HepG2 (cell line): ENCODE results near the gene DPP8. TPM values are rescaled to one million over a fixed set of nuclear protein-coding genes. Genes with fewer than 3 reads are reported as not detected.

Experiments
- ATAC-seq: fragments of 200-7000 bp; cut with Tn5 transposase; 3 replicates; pipeline ENCODE4 v1.9.1; 2020; ENCODE audit warnings: mild to moderate bottlenecking, moderate library complexity
- BruUV-seq: library from RNA; stranded (reverse); fragments of 400-500 nt; replicated peaks from 2 replicates; lab custom pipeline; 2021; lab: Mats Ljungman, UMichigan
- CTCF ChIA-PET: fragments of 300-600 bp; formaldehyde crosslinking; extraction: SDS; loops from one replicate; lab custom pipeline; 2021; ENCODE audit warnings: low total read pairs, inconsistent platforms, low intra/inter-chr PET ratio; lab: Yijun Ruan, JAX
- POLR2A ChIA-PET: fragments of 350-600 bp; sonication (Branson Sonifier 250); formaldehyde crosslinking; loops from one replicate; lab custom pipeline; 2020; ENCODE audit warnings: antibody characterized with exemption, inconsistent platforms; lab: Yijun Ruan, JAX
- DNase-seq: peaks from one replicate; pipeline ENCODE4 v3.0.0-alpha.2; 2015; ENCODE audit warnings: low spot score
- FAIRE-seq: peaks from 3 replicates; lab custom pipeline; 2011; peaks lifted over from hg19 to GRCh38; lab: Jason Lieb, UNC
- H2AFZ ChIP-seq: one replicate; pipeline ENCODE4 v1.6.1; 2011; ENCODE audit warnings: low read length, inconsistent platforms
- H3K27ac ChIP-seq: fragments of 300-600 bp; 3 replicates; pipeline ENCODE4 v1.8.0; 2011; ENCODE audit warnings: mixed run types, mild to moderate bottlenecking, mixed read lengths, low read length, inconsistent platforms; ENCODE audit not compliant: insufficient read depth; ENCODE audit errors: extremely low read length
- H3K27me3 ChIP-seq, 2 experiments: fragments of 200-600 bp in 1 of 2; 2 replicates in 1 of 2; 3 replicates in 1 of 2; pipeline versions ENCODE4 v1.6.0 to v1.8.0; 2011; ENCODE audit warnings: low read length in 2 of 2, mild to moderate bottlenecking in 2 of 2, moderate library complexity in 2 of 2, inconsistent platforms in 1 of 2; ENCODE audit not compliant: insufficient read depth in 2 of 2, control insufficient read depth in 1 of 2
- H3K36me3 ChIP-seq, 2 experiments: fragments of 200-600 bp in 1 of 2; replicated peaks in 1 of 2; 2 replicates in 1 of 2; 3 replicates in 1 of 2; pipeline versions ENCODE4 v1.5.1 to v1.8.0; 2011; ENCODE audit warnings: low read length in 2 of 2, inconsistent platforms in 1 of 2; ENCODE audit not compliant: insufficient read depth in 2 of 2, control insufficient read depth in 1 of 2
- H3K4me1 ChIP-seq: 2 replicates; pipeline ENCODE4 v1.5.1; 2012; ENCODE audit warnings: low read length, inconsistent platforms; ENCODE audit not compliant: insufficient read depth
- H3K4me2 ChIP-seq: 2 replicates; pipeline ENCODE4 v1.6.0; 2011; ENCODE audit warnings: low read depth, low read length, inconsistent platforms
- H3K4me3 ChIP-seq, 3 experiments: fragments of 200-600 bp in 1 of 3; sonication (generic), shearing (Covaris generic) in 1 of 3; replicated peaks in 1 of 3; 2 replicates each; pipeline ENCODE4 v1.5.1; 2011 to 2016; ENCODE audit warnings: low read length in 3 of 3, inconsistent platforms in 2 of 3, low read depth in 2 of 3, mild to moderate bottlenecking in 2 of 3, control low read depth in 1 of 3, mixed read lengths in 1 of 3; ENCODE audit not compliant: insufficient read depth in 1 of 3
- H3K79me2 ChIP-seq: one replicate; pipeline ENCODE4 v1.6.1; 2011; ENCODE audit warnings: low read length, inconsistent platforms; ENCODE audit not compliant: insufficient read depth
- H3K9ac ChIP-seq: 2 replicates; pipeline ENCODE4 v1.6.0; 2011; ENCODE audit warnings: mild to moderate bottlenecking, low read depth, low read length, inconsistent platforms; ENCODE audit not compliant: insufficient read depth
- H3K9me3 ChIP-seq: 2 replicates; pipeline ENCODE4 v1.5.1; 2012; ENCODE audit warnings: mild to moderate bottlenecking, low read length
- H4K20me1 ChIP-seq: 2 replicates; pipeline ENCODE4 v1.6.0; 2011; ENCODE audit warnings: inconsistent platforms, mild to moderate bottlenecking, low read length, moderate library complexity; ENCODE audit not compliant: insufficient read depth
- CERS6 ChIP-seq: sonication (generic); formaldehyde crosslinking; IDR thresholded peaks from 2 replicates; pipeline ENCODE4 v1.5.0; 2020; ENCODE audit warnings: missing genetic modification reagents
- E2F1 ChIP-seq: sonication (generic); formaldehyde crosslinking; IDR thresholded peaks from 2 replicates; pipeline ENCODE4 v1.5.0; 2020; ENCODE audit warnings: missing genetic modification reagents
- HNRNPUL1 ChIP-seq: fragments of 200-400 bp; formaldehyde crosslinking; IDR thresholded peaks from 2 replicates; pipeline ENCODE4 v1.6.1; 2017; ENCODE audit warnings: low read depth, mild to moderate bottlenecking, low read length, moderate library complexity
- ISX ChIP-seq: sonication (generic); formaldehyde crosslinking; conservative IDR thresholded peaks from 2 replicates; pipeline ENCODE4 v1.5.0; 2020; ENCODE audit warnings: missing genetic modification reagents
- NBN ChIP-seq: fragments of 450-650 bp; conservative IDR thresholded peaks from 2 replicates; pipeline ENCODE4 v1.6.1; 2017
- RFX1 ChIP-seq: fragments of 450-650 bp; IDR thresholded peaks from 2 replicates; pipeline ENCODE4 v1.6.1; 2017
- SETDB1 ChIP-seq: sonication (generic); formaldehyde crosslinking; IDR thresholded peaks from 2 replicates; pipeline ENCODE4 v1.5.1; 2020; ENCODE audit warnings: missing genetic modification reagents, mild to moderate bottlenecking, borderline replicate concordance
- ZBTB7B ChIP-seq: sonication (generic); formaldehyde crosslinking; IDR thresholded peaks from 2 replicates; pipeline ENCODE4 v1.4.0; 2020; ENCODE audit warnings: missing genetic modification reagents
- ZFAT ChIP-seq: sonication (generic); formaldehyde crosslinking; conservative IDR thresholded peaks from 2 replicates; pipeline ENCODE4 v1.8.1; 2023; ENCODE audit warnings: missing genetic modification reagents, inconsistent platforms
- ZKSCAN5 ChIP-seq: sonication (generic); formaldehyde crosslinking; IDR thresholded peaks from 2 replicates; pipeline ENCODE4 v1.5.1; 2020; ENCODE audit warnings: mild to moderate bottlenecking, missing genetic modification reagents
- ZNF17 ChIP-seq: sonication (generic); formaldehyde crosslinking; IDR thresholded peaks from 2 replicates; pipeline ENCODE4 v1.5.0; 2020; ENCODE audit warnings: mild to moderate bottlenecking, missing genetic modification reagents
- ZNF337 ChIP-seq: sonication (generic); formaldehyde crosslinking; IDR thresholded peaks from 2 replicates; pipeline ENCODE4 v1.5.1; 2020; ENCODE audit warnings: missing genetic modification reagents, low read depth, mild to moderate bottlenecking, borderline replicate concordance
- ZNF451 ChIP-seq: sonication (generic); formaldehyde crosslinking; IDR thresholded peaks from 2 replicates; pipeline ENCODE4 v1.5.0; 2020; ENCODE audit warnings: mild to moderate bottlenecking, missing genetic modification reagents
- ZNF564 ChIP-seq: sonication (generic); formaldehyde crosslinking; IDR thresholded peaks from 2 replicates; pipeline ENCODE4 v1.8.1; 2023; ENCODE audit warnings: mild to moderate bottlenecking, missing genetic modification reagents
- ZNF746 ChIP-seq: sonication (generic); formaldehyde crosslinking; IDR thresholded peaks from 2 replicates; pipeline ENCODE4 v1.8.0; 2022; ENCODE audit warnings: mild to moderate bottlenecking, missing genetic modification reagents
- ZNF800 ChIP-seq: sonication (generic); formaldehyde crosslinking; IDR thresholded peaks from 2 replicates; pipeline ENCODE4 v1.4.0; 2020; ENCODE audit warnings: missing genetic modification reagents
- WGBS: methylation state at CpG from one replicate; pipeline ENCODE4 v1.1.6; 2017; ENCODE audit warnings: low lambda C conversion rate; 5-methylcytosine and 5-hydroxymethylcytosine counted together
- in situ Hi-C: cut with HindIII; loops from 2 replicates; pipeline ENCODE4 v1.10.0; 2017; ENCODE audit warnings: low pct_unique_long_range_greater_than_20kb; ENCODE audit not compliant: extremely low pct_ligation_motif_present
- intact Hi-C: fragments of 100-400 bp; cut with micrococcal nuclease; formaldehyde crosslinking; loops from one replicate; pipeline ENCODE4 v1.10.0; 2022; ENCODE audit not compliant: unreplicated experiment
- polyA plus RNA-seq, 8 experiments: library from polyadenylated mRNA; depleted of rRNA in 3 of 8; stranded (reverse) in 7 of 8; unstranded in 1 of 8; fragments of >200 nt; fragmentation: Illumina TruSeq in 4 of 8; extraction: Trizol in 4 of 8; gene quantifications; 2 replicates each; pipeline versions ENCODE4 v1.2.1 to v1.2.3, GENCODE V29; 2011 to 2016; ENCODE audit warnings: low read depth in 4 of 8, missing spikeins in 1 of 8, mixed read lengths in 1 of 8; ENCODE audit not compliant: insufficient read depth in 1 of 8
- total RNA-seq, 5 experiments: library from RNA; depleted of rRNA; stranded (reverse); fragments of >200 nt; fragmentation: Illumina TruSeq; extraction: Trizol; gene quantifications; 2 replicates each; pipeline ENCODE4 v1.2.3, GENCODE V29; 2016; ENCODE audit warnings: low read depth in 1 of 5

Gene DPP8
- total and polyA plus RNA-seq, 2 of the 13 experiments (the other 11 are each of a cell fraction or from before 2014, with no cell fraction given): 18.0 to 26.3 TPM

- in situ Hi-C loops (no loop called here), intact Hi-C loops (no loop called here)
- WGBS: 43% methylated on average over 3 of the region's 6 CpGs
- H3K9me3 ChIP-seq: no peaks in the 10 kb centered on the region
- FAIRE-seq (no peak), ATAC-seq (no peak), DNase-seq (no peak)
- peaks cover 5 to 20% of the 10 kb centered on the region in 2 experiments for H3K27me3 ChIP-seq
- CTCF ChIA-PET: no interaction called here
- no peak overlapping the region for H3K9ac ChIP-seq
- H4K20me1 ChIP-seq: no peaks in the 10 kb centered on the region
- no peak overlapping the region for H3K27ac ChIP-seq
- POLR2A ChIA-PET: interaction anchor here (1.1 to 1.9 kb wide), 2 partner anchors 35 to 109 kb away, joined by 3 to 6 read pairs; partner anchors contain the start of gene RNU5B-1
- H2AFZ ChIP-seq: no peak overlapping the region
- no peaks in the 10 kb centered on the region for H3K36me3 ChIP-seq
- H3K4me1 ChIP-seq: peaks cover 56% of the 10 kb centered on the region
- H3K79me2 ChIP-seq: no peaks in the 10 kb centered on the region
- H3K4me3 ChIP-seq: no peak overlapping the region
- no TSS peak for BruUV-seq
- no peak overlapping the region for H3K4me2 ChIP-seq
- no peak for TF ChIP-seq ZFAT
- no peak for TF ChIP-seq ZNF17 (CRISPR knock-in tag)
- TF ChIP-seq ZNF800 (CRISPR knock-in tag): no peak
- TF ChIP-seq ISX (CRISPR knock-in tag): no peak
- TF ChIP-seq HNRNPUL1: no peak
- TF ChIP-seq, all 625 proteins: peak for 0
Observed at GRCh38 chr15:65413760-65414144, 103.7 kb downstream of the DPP8 start.

- ChIA-PET POLR2A (interaction anchor here (0.6 to 1.9 kb wide), 2 partner anchors 8 to 109 kb away, joined by 3 to 6 read pairs; partner anchors contain the start of gene RNU5B-1), CTCF (no interaction called here)
- H3K79me2 ChIP-seq: no peaks in the 10 kb centered on the region
- H3K4me3 ChIP-seq: no peak overlapping the region
- in situ Hi-C loops: no loop called here
- H3K9me3 ChIP-seq: no peaks in the 10 kb centered on the region
- FAIRE-seq: no peak
- intact Hi-C loops: no loop called here
- H3K27me3 ChIP-seq: peaks cover 5 to 19% of the 10 kb centered on the region in 2 experiments
- no peak overlapping the region for H3K27ac ChIP-seq
- H3K4me2 ChIP-seq: no peak overlapping the region
- BruUV-seq: no TSS peak
- no peak overlapping the region for H3K9ac ChIP-seq
- no peaks in the 10 kb centered on the region for H3K36me3 ChIP-seq
- ATAC-seq: no peak
- H3K4me1 ChIP-seq: peaks cover 61% of the 10 kb centered on the region
- DNase-seq: no peak
- no peaks in the 10 kb centered on the region for H4K20me1 ChIP-seq
- H2AFZ ChIP-seq: no peak overlapping the region
- no peak for TF ChIP-seq NBN
- TF ChIP-seq ZNF746 (CRISPR knock-in tag): no peak
- TF ChIP-seq RFX1: no peak
- no peak for TF ChIP-seq ZNF451 (CRISPR knock-in tag)
- no peak for TF ChIP-seq ZNF564
- no peak for TF ChIP-seq E2F1
- TF ChIP-seq CERS6 (CRISPR knock-in tag): no peak
- no peak for TF ChIP-seq SETDB1
- no peak for TF ChIP-seq ZKSCAN5 (CRISPR knock-in tag)
- no peak for TF ChIP-seq ZNF337
- TF ChIP-seq ZBTB7B: no peak
Observed at GRCh38 chr15:65413051-65413759, 104.3 kb downstream of the DPP8 start.
